Stimulated activated naive CD8-positive, alpha-beta T cell treated with anti-CD3 and anti-CD28 coated beads, Interleukin-15, Interleukin-2, amounts not matched to agents 100 ng/mL and 50 ng/mL, for 24 hours (primary cell): Measurements from ENCODE around the gene UBP1.
"Not testable (repeated sequence)": the region's sequence is repeated elsewhere in the genome, so short reads cannot be mapped to it uniquely, and the experiment has no call there.

Experiments
- H3K27ac Mint-ChIP-seq: one replicate; pipeline ENCODE4 v1.8.0; 2021; ENCODE audit warnings: mild to moderate bottlenecking, mixed read lengths
- H3K27me3 Mint-ChIP-seq: one replicate; pipeline ENCODE4 v1.8.0; 2021; ENCODE audit warnings: mixed read lengths
- H3K36me3 Mint-ChIP-seq: one replicate; pipeline ENCODE4 v1.8.0; 2021; ENCODE audit warnings: low read depth, mixed read lengths
- H3K4me1 Mint-ChIP-seq: one replicate; pipeline ENCODE4 v1.8.0; 2021; ENCODE audit warnings: low read depth, mixed read lengths
- H3K4me3 Mint-ChIP-seq: one replicate; pipeline ENCODE4 v1.8.0; 2021; ENCODE audit warnings: mild to moderate bottlenecking, mixed read lengths
- H3K9me3 Mint-ChIP-seq: one replicate; pipeline ENCODE4 v1.8.0; 2021; ENCODE audit warnings: mixed read lengths

Gene UBP1

DNA sequence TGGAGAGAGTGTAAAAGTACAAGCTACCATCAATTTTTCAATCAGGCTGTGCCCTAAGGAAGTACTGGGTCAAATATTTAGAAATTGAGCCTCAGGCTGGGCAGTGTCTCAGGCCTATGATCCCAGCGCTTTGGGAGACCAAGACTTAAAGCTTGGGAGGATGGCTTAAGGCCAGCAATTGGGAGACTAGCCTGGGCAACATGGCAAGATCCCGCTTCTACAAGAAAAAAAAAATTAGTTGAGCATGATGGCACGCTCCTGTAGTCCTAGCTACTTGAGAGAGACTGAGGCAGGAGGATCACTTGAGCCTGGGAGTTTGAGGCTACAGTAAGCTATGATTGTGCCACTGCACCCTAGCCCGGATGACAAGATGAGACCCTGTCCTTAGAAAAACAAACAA is 2.0 kb upstream of the UBP1 start:
- H3K9me3 Mint-ChIP-seq = no peaks in the 10 kb centered on the region
- H3K4me1 Mint-ChIP-seq = peaks cover 45% of the 10 kb centered on the region
- no peaks in the 10 kb centered on the region for H3K27me3 Mint-ChIP-seq
- H3K4me3 Mint-ChIP-seq = peak overlapping the region; percentile 99
- no peaks in the 10 kb centered on the region for H3K36me3 Mint-ChIP-seq
- H3K27ac Mint-ChIP-seq = peak overlapping the region; percentile 100

DNA sequence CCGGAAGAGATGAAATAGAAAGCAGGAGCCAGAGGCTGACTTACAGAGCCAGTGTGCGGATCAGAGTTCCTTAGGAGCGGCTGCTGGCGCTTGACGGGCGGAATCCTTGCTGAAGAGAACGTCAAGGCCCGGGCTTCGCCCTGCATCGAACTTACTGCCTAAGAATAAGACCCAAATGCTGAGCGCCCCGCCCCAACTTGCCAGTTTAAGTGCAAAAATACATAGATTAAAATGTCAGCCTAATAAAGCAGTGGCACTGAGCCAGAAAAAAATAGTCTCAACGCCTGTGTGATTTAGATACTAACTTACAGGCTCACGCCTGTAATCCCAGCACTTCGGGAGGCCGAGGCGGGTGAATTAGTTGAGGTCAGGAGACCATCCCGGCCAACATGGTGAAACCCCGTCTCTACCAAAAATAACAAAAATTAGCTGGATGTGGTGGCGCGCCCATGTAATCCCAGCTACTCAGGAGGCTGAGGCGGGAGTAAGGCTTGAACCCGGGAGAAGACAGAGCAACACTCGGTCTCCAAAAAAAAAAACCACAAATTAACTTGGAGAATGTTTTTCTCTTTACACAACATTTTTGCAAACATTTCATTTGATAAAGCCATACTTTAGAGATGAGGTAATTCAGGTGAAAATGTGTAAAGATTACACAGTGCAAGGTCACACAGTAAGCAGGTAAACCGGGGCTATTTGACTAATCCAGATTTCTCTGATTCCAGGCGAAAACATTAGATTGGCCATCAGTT is 1.2 kb upstream of the UBP1 start:
- Mint-ChIP-seq H3K9me3 (no peaks in the 10 kb centered on the region), H3K36me3 (peaks cover 4% of the 10 kb centered on the region), H3K4me3 (peak overlapping the region; percentile 99), H3K27ac (peak overlapping the region; percentile 100), H3K4me1 (peaks cover 45% of the 10 kb centered on the region), H3K27me3 (no peaks in the 10 kb centered on the region)

DNA sequence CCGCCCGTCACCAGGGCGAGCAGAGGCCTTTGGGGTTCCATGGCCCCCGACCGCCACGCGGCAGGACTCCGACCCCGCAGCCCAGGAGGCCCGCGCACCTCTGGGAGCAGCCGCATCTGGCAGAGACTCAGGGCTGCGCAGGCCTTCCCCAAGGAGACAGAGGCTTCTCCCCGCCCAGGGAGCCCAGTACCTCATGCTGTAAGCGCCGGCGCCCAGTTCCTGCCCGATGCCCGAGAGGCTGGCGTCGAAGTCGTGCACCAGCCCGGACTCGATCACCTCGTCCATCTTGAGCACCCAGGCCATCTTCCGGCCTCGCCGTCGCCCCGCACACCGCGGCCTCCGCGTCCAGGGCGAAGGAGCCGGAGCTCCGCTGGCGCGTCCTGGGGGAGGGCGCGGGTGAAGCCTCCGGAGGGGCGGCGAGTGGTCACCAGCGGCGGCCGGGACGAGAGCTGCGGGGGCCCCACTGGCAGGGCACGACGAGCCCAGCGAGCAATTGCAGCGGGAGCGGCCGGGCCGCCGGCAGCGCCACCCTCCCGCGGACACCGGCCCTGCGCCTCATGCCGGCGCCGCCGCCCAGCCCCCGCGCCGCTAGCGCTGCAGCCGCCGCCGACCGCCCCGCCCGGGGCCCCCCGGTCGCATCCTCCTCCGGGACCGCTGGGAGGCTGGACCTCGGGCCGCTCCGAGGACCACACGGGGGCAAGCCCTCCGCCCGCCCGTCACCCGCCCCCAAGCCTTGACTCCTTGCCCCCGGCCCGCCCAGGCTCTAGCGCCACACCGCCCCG is 468 bp downstream of the UBP1 start:
- Mint-ChIP-seq H3K4me3 (peak overlapping the region; percentile 99), H3K4me1 (peaks cover 62% of the 10 kb centered on the region), H3K27me3 (no peaks in the 10 kb centered on the region), H3K9me3 (no peaks in the 10 kb centered on the region), H3K36me3 (peaks cover 13% of the 10 kb centered on the region), H3K27ac (peak overlapping the region; percentile 88)

DNA sequence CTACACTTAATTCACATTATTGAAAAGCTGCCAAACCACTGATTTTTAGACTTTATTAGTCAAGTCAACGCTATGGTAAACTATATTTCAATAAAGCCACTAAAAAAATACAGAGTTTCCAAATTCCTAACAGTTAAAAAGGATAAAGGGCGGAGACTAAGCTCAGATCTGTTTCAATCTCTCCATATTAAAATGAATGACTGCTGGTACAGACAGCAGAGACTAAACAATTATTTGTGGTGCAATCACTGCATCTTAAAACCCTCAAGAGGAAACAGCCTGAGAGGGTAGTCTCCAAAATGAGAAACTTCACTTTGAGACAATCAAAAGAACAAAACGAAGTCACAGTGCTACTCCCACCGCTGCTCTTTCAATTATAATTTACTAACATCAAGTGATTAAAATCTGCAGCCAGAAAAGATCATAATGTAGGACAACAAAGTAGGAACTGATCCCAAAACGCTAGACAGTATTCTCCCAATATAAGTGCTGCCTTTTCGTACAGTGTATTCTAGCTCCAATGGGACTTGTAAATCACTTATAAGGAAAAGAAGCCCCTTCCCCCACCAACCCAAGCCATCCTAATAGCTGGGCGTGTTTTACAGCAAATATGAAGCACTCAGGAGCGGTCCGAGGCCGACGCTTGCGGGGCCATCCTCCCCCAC is 1.2 kb downstream of the UBP1 start:
- Mint-ChIP-seq H3K4me3 (peak overlapping the region; percentile 92), H3K4me1 (peaks cover 68% of the 10 kb centered on the region), H3K27me3 (no peaks in the 10 kb centered on the region), H3K9me3 (no peaks in the 10 kb centered on the region), H3K36me3 (peaks cover 13% of the 10 kb centered on the region), H3K27ac (peak overlapping the region; percentile 88)

DNA sequence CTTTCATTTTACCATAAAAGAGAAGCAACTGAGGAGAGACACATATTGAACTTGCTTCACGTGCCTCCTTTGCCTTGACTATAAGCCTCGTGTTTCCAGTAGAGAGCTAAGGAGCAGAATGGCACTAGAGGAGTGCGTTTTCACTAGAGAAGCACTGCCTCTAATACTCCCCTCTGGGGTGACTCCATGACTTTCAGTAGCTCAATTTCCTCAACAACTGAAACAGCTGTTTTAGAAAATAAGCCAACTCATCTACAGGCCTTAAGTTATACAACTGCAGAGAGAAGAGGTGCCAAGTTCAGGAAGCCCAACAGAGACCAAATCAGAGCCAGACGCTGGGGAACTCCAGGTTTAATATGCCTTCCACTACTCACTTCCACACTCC is 1.9 kb downstream of the UBP1 start:
- H3K27ac Mint-ChIP-seq = peak overlapping the region; percentile 82
- peaks cover 75% of the 10 kb centered on the region for H3K4me1 Mint-ChIP-seq
- no peaks in the 10 kb centered on the region for H3K27me3 Mint-ChIP-seq
- H3K36me3 Mint-ChIP-seq = peaks cover 16% of the 10 kb centered on the region
- H3K9me3 Mint-ChIP-seq = no peaks in the 10 kb centered on the region
- H3K4me3 Mint-ChIP-seq = peak overlapping the region; percentile 92

DNA sequence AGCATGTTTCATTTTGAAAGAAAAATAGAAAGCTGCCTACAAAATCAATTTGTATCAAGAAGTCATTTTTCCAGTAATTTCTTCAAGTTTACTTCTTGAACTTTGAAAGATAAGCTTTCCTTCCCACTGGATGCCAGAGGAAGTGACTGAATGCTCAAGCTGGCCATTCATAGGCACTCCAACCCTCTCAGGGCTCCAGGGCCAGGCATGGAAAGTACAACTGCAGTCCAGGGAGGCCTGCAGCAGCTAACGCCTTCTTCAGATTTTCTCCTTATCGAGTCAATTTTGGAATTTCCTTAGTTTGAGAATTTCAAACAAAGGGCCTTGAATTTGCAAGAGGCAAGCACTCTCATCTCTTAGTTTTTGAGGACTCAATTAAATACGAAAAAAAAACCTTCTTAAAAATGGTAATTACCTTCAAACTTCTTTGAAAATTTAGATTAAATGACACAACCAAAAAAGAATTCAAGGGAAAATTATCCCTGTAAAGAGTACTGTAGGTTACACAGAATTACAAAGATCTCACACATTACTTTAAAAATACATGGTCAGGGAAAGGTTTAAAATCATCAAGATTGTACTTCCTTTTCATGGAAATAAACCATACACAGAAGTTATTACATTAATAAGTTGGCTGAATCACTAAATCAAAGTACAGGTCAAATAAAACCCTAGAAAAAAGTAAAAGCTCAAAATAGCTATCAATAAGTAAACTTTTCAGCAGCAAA is 2.5 kb downstream of the UBP1 start:
- Mint-ChIP-seq H3K27me3 (no peaks in the 10 kb centered on the region), H3K9me3 (no peaks in the 10 kb centered on the region), H3K36me3 (peaks cover 16% of the 10 kb centered on the region), H3K27ac (peak overlapping the region; percentile 82), H3K4me3 (peak overlapping the region; percentile 92), H3K4me1 (peaks cover 81% of the 10 kb centered on the region)

DNA sequence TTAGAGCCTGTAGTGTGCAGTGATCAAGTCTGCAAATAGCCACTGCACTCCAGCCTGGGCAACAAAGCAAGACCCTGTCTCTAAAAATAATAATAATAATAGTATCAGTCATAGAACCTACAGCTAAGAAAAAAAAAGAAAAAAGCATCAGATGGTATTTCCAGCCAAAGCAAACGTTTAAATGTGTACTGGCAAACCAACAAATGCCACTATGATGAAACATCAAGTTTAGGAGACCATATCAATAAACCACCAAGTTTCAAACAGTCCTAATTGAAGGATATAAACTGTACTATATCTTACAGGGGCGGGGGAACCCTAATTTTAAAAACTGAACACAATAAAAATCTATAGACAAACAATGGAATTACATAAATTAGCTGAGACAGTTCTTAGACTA is 6.4 kb downstream of the UBP1 start:
- Mint-ChIP-seq H3K4me1 (peaks cover 98% of the 10 kb centered on the region), H3K36me3 (peaks cover 20% of the 10 kb centered on the region), H3K4me3 (no peak overlapping the region), H3K9me3 (no peaks in the 10 kb centered on the region), H3K27ac (no peak overlapping the region), H3K27me3 (no peaks in the 10 kb centered on the region)

DNA sequence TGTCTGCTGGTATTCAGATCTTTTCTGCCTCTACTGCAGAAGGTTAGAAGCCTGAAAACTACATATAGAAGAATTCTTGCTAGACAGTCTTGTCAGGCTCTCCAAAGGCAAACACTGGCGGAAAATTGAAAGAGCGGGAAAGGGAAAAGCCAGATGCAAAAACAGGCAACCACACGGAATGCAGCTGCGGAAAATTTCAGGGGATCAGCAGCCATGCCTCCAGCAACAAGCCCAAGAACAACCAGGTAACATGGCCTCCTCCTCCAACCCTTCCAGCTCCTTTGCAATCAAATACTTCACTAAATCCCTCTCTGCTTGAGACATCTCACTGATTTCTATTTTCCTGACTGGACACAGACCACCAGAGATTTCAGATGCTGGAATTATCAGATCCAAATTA is 9.6 kb downstream of the UBP1 start:
- Mint-ChIP-seq H3K27me3 (no peaks in the 10 kb centered on the region), H3K27ac (no peak overlapping the region), H3K36me3 (peaks cover 19% of the 10 kb centered on the region), H3K9me3 (no peaks in the 10 kb centered on the region), H3K4me1 (peaks cover 88% of the 10 kb centered on the region), H3K4me3 (no peak overlapping the region)

DNA sequence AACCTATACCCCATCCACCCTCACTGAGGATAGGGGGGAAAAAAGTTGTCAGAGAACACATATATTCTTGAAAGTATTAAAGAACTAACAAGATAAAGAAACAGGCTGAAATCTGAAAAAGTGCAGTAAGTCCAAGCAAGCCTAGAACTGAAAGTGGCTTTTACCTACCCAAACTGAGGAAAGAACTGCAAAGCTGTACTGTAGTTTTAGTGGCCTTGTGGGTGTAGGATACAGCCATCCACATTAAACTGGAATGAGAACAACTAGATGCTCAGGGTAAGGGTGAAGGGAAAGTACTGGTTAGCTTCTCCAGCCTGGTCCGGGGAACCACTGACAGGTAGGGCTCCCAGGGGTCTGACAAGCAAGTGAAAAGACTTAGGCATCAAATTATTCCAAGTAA is 10.1 kb downstream of the UBP1 start:
- Mint-ChIP-seq H3K9me3 (no peaks in the 10 kb centered on the region), H3K4me3 (no peak overlapping the region), H3K4me1 (peaks cover 83% of the 10 kb centered on the region), H3K27me3 (no peaks in the 10 kb centered on the region), H3K36me3 (peaks cover 17% of the 10 kb centered on the region), H3K27ac (peak overlapping the region; percentile 64)

DNA sequence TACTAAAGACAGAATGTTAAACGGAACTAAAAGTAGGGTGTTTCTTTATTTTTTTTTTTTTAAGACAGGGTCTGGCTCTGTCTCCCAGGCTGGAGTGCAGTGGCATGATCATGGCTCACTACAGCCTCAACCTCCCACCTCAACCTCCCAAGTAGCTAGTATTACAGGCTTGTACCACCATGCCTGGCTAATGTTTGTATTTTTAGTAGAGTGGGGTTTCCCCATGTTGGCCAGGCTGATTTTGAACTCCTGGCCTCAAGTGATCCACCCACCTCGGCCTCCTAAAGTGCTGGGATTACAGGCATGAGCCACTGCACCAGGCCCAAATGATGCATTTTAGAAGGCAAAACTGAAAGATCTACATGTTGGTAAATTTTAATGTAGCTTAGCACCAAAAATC is 10.9 kb downstream of the UBP1 start:
- H3K27me3 Mint-ChIP-seq, H3K9me3 Mint-ChIP-seq, H3K4me3 Mint-ChIP-seq: not testable (repeated sequence)
- H3K36me3 Mint-ChIP-seq = peaks cover 23% of the 10 kb centered on the region
- peaks cover 75% of the 10 kb centered on the region for H3K4me1 Mint-ChIP-seq
- H3K27ac Mint-ChIP-seq = peak overlapping the region; percentile 64

DNA sequence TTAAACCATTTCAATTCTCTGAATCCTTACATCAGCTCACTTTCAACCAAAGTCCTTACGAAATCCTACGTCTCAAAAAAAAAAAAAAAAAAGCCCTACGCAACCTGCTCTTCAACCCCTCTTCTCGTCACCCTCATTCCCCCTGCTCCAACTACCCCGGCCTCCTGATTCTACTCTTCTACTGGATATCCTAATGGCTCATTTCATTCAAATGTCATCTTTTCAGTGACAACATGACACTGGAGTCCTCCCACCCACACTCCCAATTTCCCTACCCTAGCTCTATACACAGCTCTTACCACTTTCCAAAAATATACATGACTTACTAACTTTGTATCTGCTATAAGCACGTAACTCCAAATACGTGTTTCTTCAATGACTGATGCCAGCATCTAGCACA is 11.5 kb downstream of the UBP1 start:
- no peaks in the 10 kb centered on the region for H3K27me3 Mint-ChIP-seq
- H3K4me1 Mint-ChIP-seq = peaks cover 71% of the 10 kb centered on the region
- peaks cover 29% of the 10 kb centered on the region for H3K36me3 Mint-ChIP-seq
- H3K27ac Mint-ChIP-seq = peak overlapping the region; percentile 1
- H3K9me3 Mint-ChIP-seq = no peaks in the 10 kb centered on the region
- no peak overlapping the region for H3K4me3 Mint-ChIP-seq

DNA sequence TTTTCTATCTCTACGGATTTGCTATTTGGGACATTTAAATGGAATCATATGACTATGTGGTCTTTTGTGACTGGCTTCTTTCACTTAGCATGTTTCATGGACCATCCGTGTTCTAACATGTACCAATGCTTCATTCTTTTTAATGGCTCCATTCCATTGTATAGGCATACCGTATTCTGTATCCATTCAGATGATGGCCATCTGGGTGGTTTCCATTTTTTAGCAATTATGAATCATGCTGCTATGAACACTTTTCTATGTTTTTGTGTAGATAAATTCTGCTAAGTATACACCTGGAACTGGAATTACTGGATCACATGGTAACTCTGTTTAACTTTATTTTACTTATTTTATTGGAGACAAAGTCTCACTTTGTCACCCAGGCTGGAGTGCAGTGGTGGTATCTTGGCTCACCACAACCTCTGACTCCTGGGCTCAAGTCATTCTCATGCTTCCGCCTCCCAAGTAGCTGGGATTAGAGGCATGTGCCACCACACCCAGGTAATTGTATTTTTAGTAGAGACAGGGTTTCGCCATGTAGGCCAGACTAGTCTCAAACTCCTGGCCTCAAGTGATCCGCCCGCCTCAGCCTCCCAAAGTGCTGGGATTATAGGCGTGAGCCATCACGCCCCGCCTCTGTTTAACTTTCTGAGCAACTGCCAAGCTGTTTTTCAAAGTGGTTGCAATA is 13.4 kb downstream of the UBP1 start:
- Mint-ChIP-seq H3K9me3 (no peaks in the 10 kb centered on the region), H3K27ac (no peak overlapping the region), H3K27me3 (no peaks in the 10 kb centered on the region), H3K4me1 (peaks cover 51% of the 10 kb centered on the region), H3K36me3 (peaks cover 34% of the 10 kb centered on the region), H3K4me3 (no peak overlapping the region)

DNA sequence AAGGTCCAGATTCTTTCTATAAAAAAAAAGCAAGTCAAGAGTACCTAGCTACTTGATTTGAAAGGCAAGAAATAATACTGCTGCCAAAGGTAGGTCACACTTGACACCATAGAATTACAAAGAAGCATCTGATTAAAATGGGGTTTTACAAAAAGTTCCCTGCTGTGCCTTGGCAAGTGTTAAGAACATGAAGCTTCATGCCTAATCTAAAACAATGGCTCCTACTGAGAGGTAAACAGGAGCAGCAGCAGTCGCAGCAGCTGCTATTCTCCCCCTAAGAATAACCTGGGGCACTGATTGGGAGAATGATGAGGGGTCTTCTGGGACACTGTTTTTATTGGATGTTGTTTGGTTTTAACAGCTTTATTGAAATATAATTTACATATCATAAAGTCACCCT is 14.1 kb downstream of the UBP1 start:
- Mint-ChIP-seq H3K9me3 (no peaks in the 10 kb centered on the region), H3K36me3 (peaks cover 41% of the 10 kb centered on the region), H3K27me3 (no peaks in the 10 kb centered on the region), H3K4me1 (peaks cover 45% of the 10 kb centered on the region), H3K27ac (no peak overlapping the region), H3K4me3 (no peak overlapping the region)

DNA sequence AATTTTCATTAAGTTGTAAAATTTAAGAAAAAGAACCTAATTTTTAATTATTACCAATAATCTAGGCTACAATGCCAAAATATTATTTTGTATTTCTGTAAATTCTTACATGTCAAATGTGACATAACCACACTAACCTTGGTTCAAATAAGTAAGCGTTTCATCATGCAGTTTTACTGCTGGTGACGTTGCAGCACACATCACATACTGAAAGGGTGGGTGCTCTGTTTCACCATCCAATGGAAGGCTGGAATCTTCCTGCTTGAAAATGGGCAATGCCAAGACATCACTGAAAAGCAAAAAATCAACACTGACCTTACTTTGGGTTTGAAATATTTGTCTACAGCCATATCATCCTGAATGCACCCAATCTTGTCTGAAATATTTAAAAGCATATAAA is 14.8 kb downstream of the UBP1 start:
- peaks cover 39% of the 10 kb centered on the region for H3K4me1 Mint-ChIP-seq
- H3K4me3 Mint-ChIP-seq = no peak overlapping the region
- no peaks in the 10 kb centered on the region for H3K27me3 Mint-ChIP-seq
- peaks cover 44% of the 10 kb centered on the region for H3K36me3 Mint-ChIP-seq
- H3K9me3 Mint-ChIP-seq = no peaks in the 10 kb centered on the region
- peak overlapping the region; percentile 18 for H3K27ac Mint-ChIP-seq
